GM13976 (cell line): ENCODE data around the gene ZNF568.

Source experiments
- DNase-seq: peaks from one replicate; pipeline ENCODE4 v3.0.0; 2012; ENCODE audit warnings: low spot score
- CTCF ChIP-seq: IDR thresholded peaks from 2 replicates; pipeline ENCODE4 v1.5.1; 2012; ENCODE audit warnings: borderline replicate concordance, mild to moderate bottlenecking; ENCODE audit not compliant: insufficient read depth; ENCODE audit errors: extremely low read depth, missing control alignments, control extremely low read depth
- in situ Hi-C: fragments of 300-500 bp; cut with MboI; formaldehyde crosslinking; loops from one replicate; pipeline ENCODE4 v1.12.0; 2022; ENCODE audit warnings: low sequenced_read_pairs, mixed read lengths, inconsistent platforms; ENCODE audit not compliant: unreplicated experiment

Gene ZNF568

GRCh38 chr19:37014456-37014855 lies 98.3 kb downstream of the ZNF568 start:
- in situ Hi-C loops, result no loop called here
- no peak for DNase-seq
- TF ChIP-seq CTCF, result no peak

DNA sequence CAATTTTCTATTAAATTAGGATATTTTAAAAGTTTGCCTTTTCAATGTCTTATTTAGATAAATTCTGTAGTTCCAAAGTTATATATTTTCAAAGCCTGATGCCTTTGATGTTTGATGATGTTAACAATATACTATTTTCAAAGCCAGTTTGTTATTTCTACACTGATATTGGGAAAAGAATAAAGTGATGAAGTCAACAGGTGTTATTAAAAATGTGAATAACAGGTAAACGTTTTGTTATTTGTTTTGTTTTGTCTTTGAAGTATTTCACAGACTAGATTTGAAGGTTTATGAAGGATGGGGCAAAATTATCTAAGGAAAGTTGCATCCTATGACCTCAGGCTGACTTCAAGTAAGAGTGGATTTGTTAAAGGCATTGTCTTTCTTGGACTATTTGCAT lies 129.0 kb downstream of the ZNF568 start:
- TF ChIP-seq CTCF, result no peak
- DNase-seq, result no peak
- in situ Hi-C loops, result no loop called here
